Hepatocyte (in vitro differentiated cells): Measurements from ENCODE around the gene LDLRAD4. TPM values are rescaled to one million over a fixed set of nuclear protein-coding genes. Genes with fewer than 3 reads are reported as not detected.

Experiments
- DNase-seq: peaks from one replicate; pipeline ENCODE4 v3.0.0-alpha.2; 2016; ENCODE audit warnings: low spot score
- H2AFZ ChIP-seq: fragments of 200-600 bp; sonication (generic); 2 replicates; pipeline ENCODE4 v1.6.0; 2016; ENCODE audit warnings: antibody characterized with exemption, mild to moderate bottlenecking
- H3K27ac ChIP-seq: fragments of 200-600 bp; sonication (generic); 2 replicates; pipeline ENCODE4 v1.5.1; 2016; ENCODE audit warnings: mild to moderate bottlenecking
- H3K27me3 ChIP-seq: fragments of 200-600 bp; sonication (generic); 2 replicates; pipeline ENCODE4 v1.6.1; 2016
- H3K36me3 ChIP-seq: fragments of 200-600 bp; sonication (generic); replicated peaks from 2 replicates; pipeline ENCODE4 v1.5.1; 2016; ENCODE audit warnings: low read depth; ENCODE audit not compliant: insufficient read depth
- H3K4me1 ChIP-seq: fragments of 200-600 bp; sonication (generic); 2 replicates; pipeline ENCODE4 v1.5.1; 2016; ENCODE audit warnings: mild to moderate bottlenecking, moderate library complexity; ENCODE audit not compliant: insufficient read depth
- H3K4me2 ChIP-seq: fragments of 200-600 bp; sonication (generic); 2 replicates; pipeline ENCODE4 v1.6.0; 2016
- H3K4me3 ChIP-seq: fragments of 200-600 bp; sonication (generic); 2 replicates; pipeline ENCODE4 v1.5.1; 2016; ENCODE audit warnings: mild to moderate bottlenecking
- H3K79me2 ChIP-seq: fragments of 200-600 bp; sonication (generic); 2 replicates; pipeline ENCODE4 v1.6.0; 2017; ENCODE audit warnings: mild to moderate bottlenecking
- H3K9me2 ChIP-seq: fragments of 200-600 bp; sonication (generic); replicated peaks from 2 replicates; pipeline ENCODE4 v1.6.0; 2017; ENCODE audit warnings: mild to moderate bottlenecking; ENCODE audit not compliant: insufficient read depth
- H3K9me3 ChIP-seq: fragments of 200-600 bp; sonication (generic); 2 replicates; pipeline ENCODE4 v1.5.1; 2016; ENCODE audit warnings: low read depth, mild to moderate bottlenecking
- H4K20me1 ChIP-seq: fragments of 200-600 bp; sonication (generic); 2 replicates; pipeline ENCODE4 v1.6.0; 2016; ENCODE audit warnings: mild to moderate bottlenecking; ENCODE audit not compliant: insufficient read depth, poor library complexity, severe bottlenecking
- CTCF ChIP-seq: fragments of 200-600 bp; sonication (generic); IDR thresholded peaks from 2 replicates; pipeline ENCODE4 v1.5.1; 2016; ENCODE audit warnings: antibody characterized with exemption, mild to moderate bottlenecking; ENCODE audit not compliant: poor library complexity
- EZH2 ChIP-seq: fragments of 200-600 bp; sonication (generic); IDR thresholded peaks from 2 replicates; pipeline ENCODE4 v1.6.1; 2016; ENCODE audit warnings: antibody characterized with exemption, mild to moderate bottlenecking, borderline replicate concordance
- EZH2phosphoT487 ChIP-seq: fragments of 200-600 bp; sonication (generic); IDR thresholded peaks from one replicate; pipeline ENCODE4 v1.6.1; 2018; ENCODE audit warnings: antibody characterized with exemption, mild to moderate bottlenecking, low read depth, moderate library complexity; ENCODE audit not compliant: unreplicated experiment, severe bottlenecking
- WGBS: methylation state at CpG from one replicate; pipeline ENCODE4 v1.1.6; 2016; ENCODE audit warnings: low lambda C conversion rate; ENCODE audit errors: missing lambda C conversion rate; 5-methylcytosine and 5-hydroxymethylcytosine counted together
- polyA plus RNA-seq: library from polyadenylated mRNA; unstranded; fragments of >200 nt; fragmentation: Nextera tagmentation; extraction: Ambion mirVana; gene quantifications from 2 replicates; pipeline ENCODE4 v1.2.1, GENCODE V29; 2016
- total RNA-seq: library from RNA; depleted of rRNA; stranded (reverse); fragments of >200 nt; gene quantifications from 2 replicates; pipeline ENCODE4 v1.2.3, GENCODE V29; 2014

LDLRAD4 gene
- total and polyA plus RNA-seq, 2 experiments from 2014 or later, result 15.1 to 29.0 TPM

GRCh38 chr18:13270279-13270855, 51.8 kb downstream of the LDLRAD4 start:
- Histone ChIP-seq H3K9me3 (no peaks in the 10 kb centered on the region), H2AFZ (no peak overlapping the region), H3K79me2 (peaks cover 16% of the 10 kb centered on the region), H3K4me2 (no peak overlapping the region), H3K9me2 (no peaks in the 10 kb centered on the region), H3K36me3 (no peaks in the 10 kb centered on the region), H3K27me3 (no peaks in the 10 kb centered on the region), H3K4me1 (peaks cover 28% of the 10 kb centered on the region), H3K4me3 (no peak overlapping the region), H4K20me1 (no peaks in the 10 kb centered on the region), H3K27ac (no peak overlapping the region)
- WGBS, result 86% methylated on average over 11 of the region's 11 CpGs
- no peak for DNase-seq
- TF ChIP-seq EZH2phosphoT487 (no peak), CTCF (no peak), EZH2 (no peak)

GRCh38 chr18:13271302-13271911, 52.8 kb downstream of the LDLRAD4 start:
- WGBS, result 95% methylated on average over 16 of the region's 16 CpGs
- peaks cover 20% of the 10 kb centered on the region for H3K79me2 ChIP-seq
- peaks cover 18% of the 10 kb centered on the region for H3K4me1 ChIP-seq
- H4K20me1 ChIP-seq, result no peaks in the 10 kb centered on the region
- H3K27ac ChIP-seq, result no peak overlapping the region
- no peak for TF ChIP-seq EZH2
- no peak for TF ChIP-seq CTCF
- no peak for TF ChIP-seq EZH2phosphoT487
- no peak overlapping the region for H3K4me3 ChIP-seq
- DNase-seq, result no peak
- no peaks in the 10 kb centered on the region for H3K36me3 ChIP-seq
- no peak overlapping the region for H2AFZ ChIP-seq
- no peak overlapping the region for H3K4me2 ChIP-seq
- no peaks in the 10 kb centered on the region for H3K27me3 ChIP-seq
- H3K9me3 ChIP-seq, result no peaks in the 10 kb centered on the region
- H3K9me2 ChIP-seq, result no peaks in the 10 kb centered on the region

- TF ChIP-seq CTCF (no peak), EZH2 (no peak), EZH2phosphoT487 (no peak)
- no peak overlapping the region for H3K4me3 ChIP-seq
- 98% methylated on average over 14 of the region's 14 CpGs for WGBS
- no peak overlapping the region for H3K4me2 ChIP-seq
- H3K27ac ChIP-seq, result no peak overlapping the region
- peaks cover 14% of the 10 kb centered on the region for H3K4me1 ChIP-seq
- H3K79me2 ChIP-seq, result peaks cover 20% of the 10 kb centered on the region
- no peaks in the 10 kb centered on the region for H3K9me3 ChIP-seq
- H4K20me1 ChIP-seq, result no peaks in the 10 kb centered on the region
- H3K27me3 ChIP-seq, result no peaks in the 10 kb centered on the region
- no peak overlapping the region for H2AFZ ChIP-seq
- H3K36me3 ChIP-seq, result no peaks in the 10 kb centered on the region
- DNase-seq, result no peak
- H3K9me2 ChIP-seq, result no peaks in the 10 kb centered on the region
Observed at GRCh38 chr18:13272416-13272815, 53.9 kb downstream of the LDLRAD4 start.
